HAP-1 (cell line): ENCODE measurements around the gene FUT9.

Source experiments
- DNase-seq, 2 experiments: peaks; one replicate each; pipeline ENCODE4 v3.0.0-alpha.2; 2016 to 2020; ENCODE audit warnings: low spot score in 2 of 2
- H3K27me3 ChIP-seq: fragments of 250-450 bp; sonication (Bioruptor Pico); 2 replicates; pipeline ENCODE4 v1.5.1; 2020; ENCODE audit warnings: low read depth, mild to moderate bottlenecking, moderate library complexity
- H3K36me3 ChIP-seq: fragments of 250-450 bp; sonication (Bioruptor Pico); replicated peaks from 2 replicates; pipeline ENCODE4 v1.5.1; 2020; ENCODE audit warnings: mild to moderate bottlenecking
- H3K4me1 ChIP-seq: fragments of 250-450 bp; sonication (Bioruptor Pico); 2 replicates; pipeline ENCODE4 v1.5.1; 2020; ENCODE audit warnings: mild to moderate bottlenecking
- H3K4me3 ChIP-seq: fragments of 250-450 bp; sonication (Bioruptor Pico); 2 replicates; pipeline ENCODE4 v1.5.1; 2020; ENCODE audit warnings: mild to moderate bottlenecking, moderate library complexity
- H3K9me3 ChIP-seq: fragments of 250-450 bp; sonication (Bioruptor Pico); 2 replicates; pipeline ENCODE4 v1.5.1; 2020; ENCODE audit warnings: mild to moderate bottlenecking, moderate library complexity
- in situ Hi-C: fragments of 300-500 bp; cut with MboI; formaldehyde crosslinking; loops from 3 replicates; pipeline ENCODE4 v1.14.3; 2020; ENCODE audit warnings: low sequenced_read_pairs, inconsistent platforms, mixed read lengths

FUT9 gene

GRCh38 chr6:96094077-96094476 lies 78.3 kb downstream of the FUT9 start:
- H3K9me3 ChIP-seq, result no peaks in the 10 kb centered on the region
- H3K4me1 ChIP-seq, result no peaks in the 10 kb centered on the region
- in situ Hi-C loops, result no loop called here
- H3K27me3 ChIP-seq, result no peaks in the 10 kb centered on the region
- no peaks in the 10 kb centered on the region for H3K36me3 ChIP-seq
- no peak for DNase-seq
- no peak overlapping the region for H3K4me3 ChIP-seq

- in situ Hi-C loops, result no loop called here
- H3K36me3 ChIP-seq, result no peaks in the 10 kb centered on the region
- H3K4me3 ChIP-seq, result no peak overlapping the region
- no peak for DNase-seq
- no peaks in the 10 kb centered on the region for H3K9me3 ChIP-seq
- H3K27me3 ChIP-seq, result no peaks in the 10 kb centered on the region
- H3K4me1 ChIP-seq, result no peaks in the 10 kb centered on the region
Observed at GRCh38 chr6:96099069-96099468, 83.3 kb downstream of the FUT9 start.

- in situ Hi-C loops, result no loop called here
- H3K36me3 ChIP-seq, result no peaks in the 10 kb centered on the region
- H3K4me3 ChIP-seq, result no peak overlapping the region
Observed at GRCh38 chr6:96101564-96101963, 85.8 kb downstream of the FUT9 start.

GRCh38 chr6:96104910-96105309 lies 89.1 kb downstream of the FUT9 start:
- in situ Hi-C loops, result no loop called here
- no peaks in the 10 kb centered on the region for H3K27me3 ChIP-seq
- H3K9me3 ChIP-seq, result no peaks in the 10 kb centered on the region
- no peak for DNase-seq
- H3K4me3 ChIP-seq, result no peak overlapping the region
- no peaks in the 10 kb centered on the region for H3K36me3 ChIP-seq
- no peaks in the 10 kb centered on the region for H3K4me1 ChIP-seq

More at GRCh38 chr6:96101564-96101963, 85.8 kb downstream of the FUT9 start:
- no peaks in the 10 kb centered on the region for H3K4me1 ChIP-seq
- H3K27me3 ChIP-seq, result no peaks in the 10 kb centered on the region
- no peaks in the 10 kb centered on the region for H3K9me3 ChIP-seq
- no peak for DNase-seq

GRCh38 chr6:96110878-96111277 lies 95.1 kb downstream of the FUT9 start:
- Histone ChIP-seq H3K27me3 (no peaks in the 10 kb centered on the region), H3K9me3 (no peaks in the 10 kb centered on the region), H3K4me3 (no peak overlapping the region), H3K36me3 (no peaks in the 10 kb centered on the region), H3K4me1 (no peaks in the 10 kb centered on the region)
- in situ Hi-C loops, result no loop called here
- no peak for DNase-seq

GRCh38 chr6:96116674-96117073 lies 100.9 kb downstream of the FUT9 start:
- Histone ChIP-seq H3K4me3 (no peak overlapping the region), H3K36me3 (no peaks in the 10 kb centered on the region), H3K9me3 (no peaks in the 10 kb centered on the region), H3K4me1 (no peaks in the 10 kb centered on the region), H3K27me3 (no peaks in the 10 kb centered on the region)
- in situ Hi-C loops, result no loop called here
- peak in 1 of 2 experiments; percentile 57 for DNase-seq

GRCh38 chr6:96124778-96125177 lies 109.0 kb downstream of the FUT9 start:
- no peak overlapping the region for H3K4me3 ChIP-seq
- in situ Hi-C loops, result no loop called here
- no peak for DNase-seq
- H3K36me3 ChIP-seq, result no peaks in the 10 kb centered on the region
- no peaks in the 10 kb centered on the region for H3K27me3 ChIP-seq
- no peaks in the 10 kb centered on the region for H3K4me1 ChIP-seq
- H3K9me3 ChIP-seq, result no peaks in the 10 kb centered on the region

GRCh38 chr6:96138406-96138805 lies 122.6 kb downstream of the FUT9 start:
- no peak overlapping the region for H3K4me3 ChIP-seq
- no peaks in the 10 kb centered on the region for H3K27me3 ChIP-seq
- no peak for DNase-seq
- no peaks in the 10 kb centered on the region for H3K4me1 ChIP-seq
- in situ Hi-C loops, result no loop called here
- H3K36me3 ChIP-seq, result no peaks in the 10 kb centered on the region
- H3K9me3 ChIP-seq, result 0 out of 2 replicates have a peak, but pooled peaks cover 3% of the 10 kb centered on the region

- Histone ChIP-seq H3K36me3 (no peaks in the 10 kb centered on the region), H3K9me3 (0 out of 2 replicates have a peak, but pooled peaks cover 3% of the 10 kb centered on the region), H3K4me1 (no peaks in the 10 kb centered on the region), H3K4me3 (no peak overlapping the region), H3K27me3 (no peaks in the 10 kb centered on the region)
- DNase-seq, result no peak
- in situ Hi-C loops, result no loop called here
Observed at GRCh38 chr6:96142142-96142541, 126.4 kb downstream of the FUT9 start.

GRCh38 chr6:96150431-96150830 lies 134.7 kb downstream of the FUT9 start:
- H3K4me1 ChIP-seq, result no peaks in the 10 kb centered on the region
- H3K4me3 ChIP-seq, result no peak overlapping the region
- H3K9me3 ChIP-seq, result no peaks in the 10 kb centered on the region
- in situ Hi-C loops, result no loop called here
- no peak for DNase-seq
- H3K27me3 ChIP-seq, result no peaks in the 10 kb centered on the region
- no peaks in the 10 kb centered on the region for H3K36me3 ChIP-seq

GRCh38 chr6:96151707-96152106 lies 135.9 kb downstream of the FUT9 start:
- in situ Hi-C loops, result no loop called here
- no peak for DNase-seq
- Histone ChIP-seq H3K4me1 (peaks cover 5% of the 10 kb centered on the region), H3K27me3 (no peaks in the 10 kb centered on the region), H3K9me3 (no peaks in the 10 kb centered on the region; the same call in 1 of the 2 replicates), H3K4me3 (no peak overlapping the region), H3K36me3 (no peaks in the 10 kb centered on the region)

GRCh38 chr6:96152114-96152708 lies 136.4 kb downstream of the FUT9 start:
- Histone ChIP-seq H3K36me3 (no peaks in the 10 kb centered on the region), H3K4me3 (no peak overlapping the region), H3K4me1 (peaks cover 11% of the 10 kb centered on the region), H3K9me3 (no peaks in the 10 kb centered on the region; the same call in 1 of the 2 replicates), H3K27me3 (no peaks in the 10 kb centered on the region)
- DNase-seq, result no peak
- in situ Hi-C loops, result no loop called here

- Histone ChIP-seq H3K9me3 (no peaks in the 10 kb centered on the region; the same call in 1 of the 2 replicates), H3K4me1 (peaks cover 16% of the 10 kb centered on the region), H3K36me3 (no peaks in the 10 kb centered on the region), H3K27me3 (no peaks in the 10 kb centered on the region), H3K4me3 (no peak overlapping the region)
- DNase-seq, result no peak
- in situ Hi-C loops, result no loop called here
Observed at GRCh38 chr6:96153775-96154174, 138.0 kb downstream of the FUT9 start.

- peak; percentile 64 to 66 for DNase-seq
- Histone ChIP-seq H3K36me3 (no peaks in the 10 kb centered on the region), H3K9me3 (no peaks in the 10 kb centered on the region; the same call in 1 of the 2 replicates), H3K4me3 (no peak overlapping the region), H3K4me1 (peaks cover 22% of the 10 kb centered on the region), H3K27me3 (no peaks in the 10 kb centered on the region)
- in situ Hi-C loops, result no loop called here
Observed at GRCh38 chr6:96156425-96156824, 140.7 kb downstream of the FUT9 start.
